ENCODE results near the gene PRKCE. TPM values are rescaled to one million over a fixed set of nuclear protein-coding genes. Genes with fewer than 3 reads are reported as not detected.

PRKCE gene
- 14.8 TPM for total RNA-seq
- long read RNA-seq, partial matches to known transcripts: 0 of 1 reads
- long read RNA-seq, other reads (novel, unspliced or antisense): 1 of 1 reads

- peak; percentile 31 for ATAC-seq
- DNase-seq: peak; percentile 69
- intact Hi-C loops (cut with micrococcal nuclease): loop anchor here (5.0 kb wide), 1 partner anchor 126 kb away; no protein-coding TSS in a partner anchor
Measured at GRCh38 chr2:45651415-45652089, at the start of gene PRKCE. TSS of gene PRKCE (plus strand) at chr2:45651675.

- ATAC-seq: no peak
Measured at GRCh38 chr2:45602624-45603023, 48.9 kb upstream of the PRKCE start.

GRCh38 chr2:45605116-45605515, 46.4 kb upstream of the PRKCE start:
- intact Hi-C loops (cut with micrococcal nuclease): no loop called here
- ATAC-seq (no peak), DNase-seq (no peak)

More at GRCh38 chr2:45602624-45603023, 48.9 kb upstream of the PRKCE start:
- DNase-seq: no peak
- intact Hi-C loops (cut with micrococcal nuclease): no loop called here

GRCh38 chr2:45606796-45607195, 44.7 kb upstream of the PRKCE start:
- intact Hi-C loops (cut with micrococcal nuclease): no loop called here
- no peak for ATAC-seq
- DNase-seq: no peak

GRCh38 chr2:45607701-45608100, 43.8 kb upstream of the PRKCE start:
- DNase-seq: no peak

GRCh38 chr2:45610281-45611019, 41.0 kb upstream of the PRKCE start:
- intact Hi-C loops (cut with micrococcal nuclease): no loop called here
- ATAC-seq: peak; percentile 79

More at GRCh38 chr2:45607701-45608100, 43.8 kb upstream of the PRKCE start:
- intact Hi-C loops (cut with micrococcal nuclease): no loop called here
- no peak for ATAC-seq

GRCh38 chr2:45611020-45611859, 40.2 kb upstream of the PRKCE start, which contains the start of gene SRBD1:
TSS of gene SRBD1 (minus strand) at chr2:45611267. CDS start at chr2:45605441, 5,826 bp downstream.
- DNase-seq (peak; percentile 96), ATAC-seq (peak; percentile 98)
- intact Hi-C loops (cut with micrococcal nuclease): no loop called here

More at GRCh38 chr2:45610281-45611019, 41.0 kb upstream of the PRKCE start:
- DNase-seq: peak; percentile 53

GRCh38 chr2:45612285-45612684, 39.2 kb upstream of the PRKCE start:
- intact Hi-C loops (cut with micrococcal nuclease): no loop called here
- no peak for DNase-seq
- no peak for ATAC-seq

- intact Hi-C loops (cut with micrococcal nuclease): no loop called here
- DNase-seq (no peak), ATAC-seq (no peak)
Measured at GRCh38 chr2:45612731-45613130, 38.7 kb upstream of the PRKCE start.

- ATAC-seq (no peak), DNase-seq (no peak)
- intact Hi-C loops (cut with micrococcal nuclease): no loop called here
Measured at GRCh38 chr2:45614330-45614729, 37.1 kb upstream of the PRKCE start.

GRCh38 chr2:45614871-45615415, 36.5 kb upstream of the PRKCE start:
- DNase-seq (no peak), ATAC-seq (no peak)
- intact Hi-C loops (cut with micrococcal nuclease): no loop called here

GRCh38 chr2:45616658-45617411, 34.6 kb upstream of the PRKCE start:
- DNase-seq: no peak
- ATAC-seq: no peak
- intact Hi-C loops (cut with micrococcal nuclease): no loop called here

- DNase-seq: no peak
- intact Hi-C loops (cut with micrococcal nuclease): no loop called here
- no peak for ATAC-seq
Measured at GRCh38 chr2:45617496-45617895, 34.0 kb upstream of the PRKCE start.

- intact Hi-C loops (cut with micrococcal nuclease): no loop called here
- DNase-seq (no peak), ATAC-seq (no peak)
Measured at GRCh38 chr2:45622336-45623075, 29.0 kb upstream of the PRKCE start.

- ATAC-seq (no peak), DNase-seq (no peak)
- intact Hi-C loops (cut with micrococcal nuclease): no loop called here
Measured at GRCh38 chr2:45623098-45623497, 28.4 kb upstream of the PRKCE start.

- DNase-seq (no peak), ATAC-seq (no peak)
- intact Hi-C loops (cut with micrococcal nuclease): no loop called here
Measured at GRCh38 chr2:45625824-45626223, 25.7 kb upstream of the PRKCE start.

GRCh38 chr2:45626387-45627221, 24.9 kb upstream of the PRKCE start:
- intact Hi-C loops (cut with micrococcal nuclease): no loop called here
- ATAC-seq (no peak), DNase-seq (no peak)

All from left ventricle myocardium superior (tissue), 1 donor.